ENCODE results near the gene GIMAP8. TPM values are rescaled to one million over a fixed set of nuclear protein-coding genes. Genes with fewer than 3 reads are reported as not detected.
"Not testable (repeated sequence)": the region's sequence is repeated elsewhere in the genome, so short reads cannot be mapped to it uniquely, and the experiment has no call there.

GIMAP8 gene
- polyA plus RNA-seq, 3 donors: 3.6 to 12.7 (median 12.1) TPM

DNA sequence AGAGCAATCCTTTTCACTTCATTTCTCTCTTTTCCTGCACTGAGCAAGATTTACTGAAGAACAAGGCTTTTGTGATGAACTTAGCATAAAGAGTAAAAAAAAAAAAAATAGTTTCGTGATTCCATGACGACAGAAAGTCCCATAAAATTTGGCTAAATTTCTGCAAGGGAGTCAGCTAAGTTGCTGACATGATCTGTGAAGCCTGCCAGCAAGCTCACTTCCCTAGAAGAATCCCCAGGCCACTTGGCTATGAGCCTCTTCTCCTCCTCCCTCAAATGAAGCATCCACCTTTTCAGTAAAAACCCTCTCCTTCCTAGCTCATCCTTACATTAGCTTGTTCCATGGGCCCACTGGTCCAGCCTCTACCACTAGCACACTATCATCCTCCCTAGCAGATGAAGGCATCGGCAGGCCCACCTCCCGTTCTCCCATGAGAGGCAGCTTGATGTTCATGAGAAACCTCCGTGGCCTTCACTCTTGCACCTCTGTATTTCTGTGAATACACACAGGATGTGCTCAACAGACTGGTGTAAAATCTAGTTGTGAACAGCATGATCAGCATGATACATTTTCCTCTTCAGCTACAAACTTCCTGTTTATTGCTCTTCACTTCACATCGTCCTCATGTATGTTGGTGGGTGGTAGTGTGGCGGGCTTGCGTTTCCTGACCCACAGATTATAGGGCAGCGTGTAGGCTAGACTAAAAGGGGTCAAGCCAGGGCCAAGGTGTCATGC lies 30.9 kb downstream of the GIMAP8 start:
- H3K27ac ChIP-seq (ENCODE audit: low read depth, low read length): no peak overlapping the region
- WGBS, 3 donors: 55 to 67% (median 57%) methylated on average over 9 of the region's 9 CpGs

GRCh38 chr7:150481922-150482321 lies 31.5 kb downstream of the GIMAP8 start:
- H3K27ac ChIP-seq (ENCODE audit: low read depth, low read length): no peak overlapping the region
- 48 to 70% (median 55%) methylated on average over 4 of the region's 4 CpGs for WGBS, 3 donors

- not testable (repeated sequence) for H3K27ac ChIP-seq (ENCODE audit: low read depth, low read length)
- 11 to 35% (median 16%) methylated on average over 2 of the region's 2 CpGs for WGBS, 3 donors
Observed at GRCh38 chr7:150483514-150483913, 33.1 kb downstream of the GIMAP8 start.

GRCh38 chr7:150484071-150484470 lies 33.6 kb downstream of the GIMAP8 start:
- not testable (repeated sequence) for H3K27ac ChIP-seq (ENCODE audit: low read depth, low read length)
- WGBS, 3 donors: 26 to 58% (median 31%) methylated on average over 3 of the region's 3 CpGs

DNA sequence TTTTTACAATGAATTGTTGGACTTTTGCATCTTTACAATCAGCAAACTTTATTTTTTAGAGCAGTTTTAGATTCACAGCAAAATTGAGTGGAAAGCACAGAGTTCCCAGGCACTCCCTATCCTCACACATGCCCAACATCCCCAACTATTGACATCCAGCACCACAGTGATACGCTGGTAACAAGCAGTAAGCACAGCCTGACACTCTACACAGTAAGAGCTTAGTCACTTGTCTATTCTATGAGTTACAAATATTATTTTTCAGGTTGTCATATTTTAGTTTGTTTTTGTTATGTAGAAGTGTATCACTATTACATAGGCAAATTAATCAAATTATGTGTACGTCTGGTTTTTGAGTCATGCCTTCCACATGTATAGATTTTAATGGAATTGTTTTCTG lies 37.2 kb downstream of the GIMAP8 start:
- WGBS, 3 donors: 62 to 89% (median 63%) methylated on average over 2 of the region's 2 CpGs
- H3K27ac ChIP-seq (ENCODE audit: low read depth, low read length): no peak overlapping the region

GRCh38 chr7:150489782-150490181 lies 39.4 kb downstream of the GIMAP8 start:
- 63 to 87% (median 76%) methylated on average over 1 of the region's 1 CpG for WGBS, 3 donors
- H3K27ac ChIP-seq (ENCODE audit: low read depth, low read length): no peak overlapping the region

DNA sequence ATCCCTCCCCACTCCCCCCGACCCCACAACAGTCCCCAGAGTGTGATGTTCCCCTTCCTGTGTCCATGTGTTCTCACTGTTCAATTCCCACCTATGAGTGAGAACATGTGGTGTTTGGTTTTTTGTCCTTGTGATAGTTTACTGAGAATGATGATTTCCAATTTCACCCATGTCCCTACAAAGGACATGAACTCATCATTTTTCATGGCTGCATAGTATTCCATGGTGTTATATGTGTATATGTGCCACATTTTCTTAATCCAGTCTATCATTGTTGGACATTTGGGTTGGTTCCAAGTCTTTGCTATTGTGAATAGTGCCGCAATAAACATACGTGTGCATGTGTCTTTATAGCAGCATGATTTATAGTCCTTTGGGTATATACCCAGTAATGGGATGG lies 43.0 kb downstream of the GIMAP8 start:
- H3K27ac ChIP-seq (ENCODE audit: low read depth, low read length): not testable (repeated sequence)
- WGBS, 3 donors: 30 to 88% (median 71%) methylated on average over 1 of the region's 3 CpGs

DNA sequence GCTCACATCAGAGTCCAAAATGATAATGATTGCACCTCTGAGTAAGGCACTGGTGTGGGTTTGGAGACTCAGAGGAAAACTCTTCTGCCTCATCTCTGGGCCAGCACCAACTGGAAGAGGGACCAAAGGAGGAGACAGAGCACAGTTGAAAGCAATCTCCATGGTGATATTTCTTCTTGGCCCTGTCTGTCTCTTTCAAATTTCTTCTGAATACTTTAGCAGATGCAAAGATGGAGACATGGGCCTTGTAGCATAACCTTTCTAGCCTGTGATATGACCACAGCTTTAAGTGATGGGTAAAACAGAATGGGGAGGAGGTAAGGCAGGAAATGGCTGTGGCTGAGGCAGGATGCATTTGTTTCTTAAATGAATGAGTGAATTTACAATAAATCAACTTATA lies 52.1 kb downstream of the GIMAP8 start:
- no peak overlapping the region for H3K27ac ChIP-seq (ENCODE audit: low read depth, low read length)

- H3K27ac ChIP-seq (ENCODE audit: low read depth, low read length): no peak overlapping the region
- WGBS, 3 donors: 70 to 84% (median 80%) methylated on average over 4 of the region's 4 CpGs
Observed at GRCh38 chr7:150503155-150503554, 52.7 kb downstream of the GIMAP8 start.

DNA sequence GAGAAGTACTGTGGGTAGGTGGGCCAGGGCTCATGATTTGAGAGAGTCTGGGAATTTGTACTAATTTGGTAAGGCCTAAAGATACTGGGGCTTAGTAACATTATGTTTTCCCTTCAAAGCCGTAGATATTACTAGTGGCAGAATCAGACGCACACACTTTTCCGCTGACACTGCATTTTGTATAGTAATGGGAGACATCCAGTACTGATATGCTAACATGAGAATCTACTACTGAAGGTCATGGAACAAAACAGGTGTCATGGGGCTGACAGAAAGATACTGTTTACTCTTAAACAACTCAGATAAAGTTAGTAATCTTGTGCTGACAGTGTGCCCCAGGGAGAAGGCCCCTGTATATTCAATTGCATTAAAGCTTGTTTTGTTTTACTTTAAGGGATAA lies 53.2 kb downstream of the GIMAP8 start:
- 39 to 77% (median 72%) methylated on average over 3 of the region's 3 CpGs for WGBS, 3 donors
- no peak overlapping the region for H3K27ac ChIP-seq (ENCODE audit: low read depth, low read length)

- no peak overlapping the region for H3K27ac ChIP-seq (ENCODE audit: low read depth, low read length)
- 85 to 91% (median 91%) methylated on average over 4 of the region's 4 CpGs for WGBS, 3 donors
Observed at GRCh38 chr7:150507947-150508602, 57.6 kb downstream of the GIMAP8 start.

- WGBS, 3 donors: 63 to 95% (median 79%) methylated on average over 2 of the region's 2 CpGs
- H3K27ac ChIP-seq (ENCODE audit: low read depth, low read length): no peak overlapping the region
Observed at GRCh38 chr7:150511048-150511447, 60.6 kb downstream of the GIMAP8 start.

GRCh38 chr7:150513758-150514157 lies 63.3 kb downstream of the GIMAP8 start:
- WGBS, 3 donors: 94 to 95% (median 94%) methylated on average over 17 of the region's 17 CpGs
- no peak overlapping the region for H3K27ac ChIP-seq (ENCODE audit: low read depth, low read length)

DNA sequence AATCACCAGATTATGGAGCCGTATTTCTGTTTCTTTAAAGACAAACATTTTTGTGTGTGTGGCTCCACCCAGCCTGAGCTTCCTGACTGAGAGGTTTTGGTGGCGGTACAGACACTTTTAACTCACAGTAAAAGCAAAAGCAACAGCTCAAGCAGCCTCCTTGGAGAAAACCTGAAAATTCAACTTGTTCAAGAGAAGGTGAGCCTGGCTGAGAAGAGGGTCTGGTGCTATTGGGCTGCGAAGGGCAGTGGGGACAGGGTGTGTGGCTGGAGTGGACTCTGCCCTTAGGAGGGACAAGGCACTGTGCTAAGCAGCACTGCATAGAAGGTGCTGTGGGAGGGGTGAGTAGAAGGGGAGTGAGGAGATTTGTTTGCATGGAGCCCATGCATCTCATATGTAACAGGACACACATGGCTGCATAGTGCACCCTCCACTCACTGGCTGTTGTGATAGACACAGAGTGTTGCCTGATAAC lies 64.4 kb downstream of the GIMAP8 start, which contains the start of gene GIMAP7:
Gene GIMAP7 (plus strand): TSS at position 125 of the 475 bp plus-strand sequence. CDS start 5,103 bp downstream, outside the sequence.
- WGBS, 3 donors: 23 to 50% (median 26%) methylated on average over 3 of the region's 3 CpGs
- H3K27ac ChIP-seq (ENCODE audit: low read depth, low read length): no peak within 1 kb of the TSS

DNA sequence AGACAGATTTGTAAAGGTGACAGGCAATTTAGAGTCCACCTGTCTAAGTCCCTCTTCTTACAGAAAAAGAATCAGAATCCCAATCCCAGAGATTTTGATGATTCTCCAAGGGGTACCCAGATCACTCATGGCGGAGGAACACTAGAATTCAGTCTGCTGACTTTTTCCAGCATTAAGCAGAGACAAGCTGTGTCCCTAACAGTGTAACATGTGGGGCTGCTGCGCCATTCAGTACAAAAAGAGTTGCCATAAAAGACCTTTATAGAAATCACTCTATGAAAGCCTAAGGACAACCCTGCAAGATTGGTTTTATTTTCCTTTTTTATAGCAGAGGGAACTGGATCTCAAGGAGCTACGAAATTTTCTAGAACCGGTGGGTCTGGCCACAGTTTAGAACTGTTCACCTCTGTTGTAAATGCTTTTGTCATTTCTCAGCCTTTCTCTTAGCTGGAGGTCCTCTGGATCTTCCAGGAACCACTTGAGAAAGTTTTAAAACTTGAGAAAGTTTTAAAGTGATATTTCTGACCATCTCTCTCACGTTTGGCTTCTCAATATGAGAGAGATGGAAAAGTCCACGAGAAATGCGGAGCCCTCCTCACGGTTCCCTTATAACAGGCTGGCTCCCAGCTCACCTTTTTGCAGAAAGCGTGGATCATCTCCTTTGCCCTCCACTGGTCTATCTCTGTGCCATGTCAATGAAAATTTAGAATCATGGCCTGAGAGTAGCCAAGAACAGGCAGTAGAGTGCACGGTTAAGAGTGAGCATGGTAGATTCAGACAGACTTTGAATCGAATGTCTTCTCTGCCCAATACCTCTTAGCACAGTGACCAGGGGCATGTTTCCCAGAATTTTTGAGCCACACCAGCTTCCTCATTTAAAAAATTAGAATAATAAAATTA lies 65.1 kb downstream of the GIMAP8 start:
- 36 to 71% (median 39%) methylated on average over 11 of the region's 11 CpGs for WGBS, 3 donors
- H3K27ac ChIP-seq (ENCODE audit: low read depth, low read length): no peak overlapping the region

DNA sequence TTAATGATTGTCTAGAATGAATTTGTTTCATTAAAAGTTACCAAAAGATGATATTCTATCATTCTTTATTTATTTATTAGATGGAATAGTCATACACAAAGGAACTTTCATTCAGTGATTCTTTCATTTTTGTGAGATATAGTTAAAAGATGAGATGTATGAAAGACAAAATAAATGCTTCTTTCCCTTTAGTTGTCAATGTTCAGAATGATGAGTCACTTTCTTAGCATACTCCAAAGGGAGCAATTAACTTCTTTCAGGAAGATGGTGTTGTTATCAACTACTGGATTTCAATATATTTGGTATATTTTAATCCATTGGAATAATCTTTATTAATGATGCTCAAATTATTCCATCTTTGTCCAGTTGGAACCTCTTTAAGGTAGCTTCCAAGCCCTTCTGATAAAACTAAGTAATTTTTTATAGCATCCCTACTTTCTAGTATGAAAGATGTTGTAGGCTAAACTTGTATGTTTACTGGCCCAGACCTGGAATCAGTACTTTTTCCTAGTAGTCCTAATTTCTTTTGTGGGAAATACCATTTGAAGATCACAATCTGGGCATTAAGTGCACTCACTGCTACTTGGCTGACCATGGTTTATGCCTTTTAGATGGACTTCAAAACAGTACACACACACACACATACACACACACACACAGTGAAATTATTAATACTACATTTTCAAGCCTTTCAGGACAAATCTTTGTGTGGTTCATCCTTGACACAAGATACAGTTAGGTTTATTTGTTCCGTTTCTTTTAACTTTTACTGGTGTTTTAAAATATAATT lies 66.7 kb downstream of the GIMAP8 start:
- H3K27ac ChIP-seq (ENCODE audit: low read depth, low read length): no peak overlapping the region
- WGBS, 3 donors: 65 to 80% (median 75%) methylated on average over 1 of the region's 1 CpG

GRCh38 chr7:150519310-150519709 lies 68.9 kb downstream of the GIMAP8 start:
- H3K27ac ChIP-seq (ENCODE audit: low read depth, low read length): no peak overlapping the region
- WGBS, 3 donors: 35 to 55% (median 54%) methylated on average over 2 of the region's 2 CpGs

GRCh38 chr7:150520145-150520544 lies 69.7 kb downstream of the GIMAP8 start:
- no peak overlapping the region for H3K27ac ChIP-seq (ENCODE audit: low read depth, low read length)
- 70 to 78% (median 78%) methylated on average over 8 of the region's 8 CpGs for WGBS, 3 donors
